GM19468 (cell line): ENCODE measurements around the gene USP6NL.

Experiments used
- ATAC-seq: cut with Tn5 transposase; IDR thresholded peaks from one replicate; pipeline ENCODE4 v1.9.1; 2021; ENCODE audit warnings: mild to moderate bottlenecking, moderate library complexity, moderate number of reproducible peaks; ENCODE audit not compliant: unreplicated experiment; ENCODE audit errors: extremely low read depth

The USP6NL gene

DNA sequence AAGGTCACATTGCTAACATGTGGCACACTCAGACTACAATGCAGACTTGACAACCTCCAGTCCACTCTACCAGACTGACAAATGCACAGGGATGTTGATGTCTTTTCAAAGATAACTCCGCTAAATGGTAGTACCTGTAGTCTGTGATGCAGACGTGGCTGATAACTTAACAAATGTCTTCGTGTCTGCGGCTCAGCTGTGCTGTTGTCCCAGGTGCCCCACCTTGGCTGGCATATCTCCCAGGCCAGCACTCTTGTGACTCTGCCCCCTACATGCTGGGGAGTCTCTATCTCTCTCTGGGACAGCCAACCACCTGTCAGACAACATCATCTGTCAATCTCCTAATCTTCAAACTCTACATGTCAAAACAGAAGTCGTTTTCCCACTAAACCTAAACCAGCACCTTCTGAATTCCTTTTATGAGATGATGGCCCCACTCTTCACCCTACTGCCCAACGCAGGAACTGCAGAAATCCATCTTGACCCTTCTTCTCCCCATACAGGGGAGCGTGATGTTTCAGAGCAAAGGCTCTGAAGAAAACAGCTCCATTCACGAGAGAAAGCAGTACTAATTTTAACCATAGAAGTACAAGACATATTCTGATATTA, 156.4 kb downstream of the USP6NL start:
- ATAC-seq, result no peak

DNA sequence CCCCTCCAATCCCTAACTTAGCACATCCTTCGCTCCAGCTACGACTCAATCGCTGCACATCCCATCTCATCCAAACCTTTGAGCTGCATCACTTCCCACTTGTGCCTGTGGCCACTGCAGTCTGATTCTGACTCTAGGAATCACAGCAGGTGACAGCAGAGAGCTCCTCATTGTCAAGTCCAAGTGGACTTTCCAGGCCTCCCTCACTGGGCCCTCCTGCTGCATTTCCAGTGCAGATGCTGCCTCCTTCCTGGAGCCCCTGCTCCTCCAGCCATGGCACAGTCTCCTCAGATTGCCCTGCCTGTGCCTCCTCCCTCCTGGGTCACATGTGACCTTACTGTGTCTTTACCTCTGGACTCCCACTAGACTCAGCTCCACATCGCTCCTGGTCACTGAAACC, 157.3 kb downstream of the USP6NL start:
- no peak for ATAC-seq

DNA sequence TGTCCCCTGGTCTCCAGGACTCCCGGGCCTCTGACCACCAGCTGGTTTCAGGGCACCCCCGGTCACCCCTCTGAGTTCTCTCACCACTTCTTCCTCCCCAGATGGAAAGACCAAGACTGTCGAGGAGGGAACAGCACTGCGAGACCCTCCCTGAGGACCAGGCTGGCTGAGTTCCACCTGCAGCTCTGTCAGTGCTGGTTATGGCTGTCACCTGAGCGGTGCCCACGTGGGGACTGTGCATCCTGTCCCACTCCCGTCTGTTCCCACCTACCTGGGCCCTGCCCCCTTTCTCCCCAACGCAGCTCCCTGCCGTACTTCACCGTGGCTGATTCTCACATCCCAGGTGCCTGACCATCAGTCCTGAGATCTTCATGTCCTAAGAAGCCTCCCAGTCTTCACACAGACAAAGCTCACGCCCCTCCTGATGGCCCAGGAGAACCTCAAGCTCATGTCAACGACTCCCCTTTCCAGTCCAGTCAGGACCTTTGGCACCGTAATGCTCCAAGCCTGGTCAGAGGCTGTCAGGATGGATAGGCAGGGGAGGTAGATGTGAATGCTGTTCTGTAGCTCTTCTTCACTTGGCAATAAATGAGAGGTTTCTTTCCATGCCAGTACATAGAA, 159.7 kb downstream of the USP6NL start:
- no peak for ATAC-seq

DNA sequence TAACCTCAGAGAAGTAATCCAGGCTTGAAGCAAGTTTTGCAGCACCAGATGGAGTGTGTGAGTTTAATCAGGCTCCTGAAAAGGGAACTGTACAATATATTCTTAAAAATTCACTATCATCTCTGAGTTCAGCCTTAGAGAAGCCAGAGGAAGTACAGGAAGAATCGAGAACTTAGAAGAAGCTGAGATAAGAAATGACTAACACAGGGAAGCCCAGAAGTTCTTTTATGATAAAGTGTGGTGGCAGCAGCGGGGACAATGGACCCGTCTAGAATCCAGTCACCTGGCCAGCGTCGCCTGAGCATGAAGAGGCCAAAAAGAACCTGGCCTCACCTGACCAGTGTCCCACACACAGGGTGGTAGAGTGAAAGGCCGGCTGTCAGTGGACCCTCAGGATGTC, 161.0 kb downstream of the USP6NL start:
- ATAC-seq, result no peak

DNA sequence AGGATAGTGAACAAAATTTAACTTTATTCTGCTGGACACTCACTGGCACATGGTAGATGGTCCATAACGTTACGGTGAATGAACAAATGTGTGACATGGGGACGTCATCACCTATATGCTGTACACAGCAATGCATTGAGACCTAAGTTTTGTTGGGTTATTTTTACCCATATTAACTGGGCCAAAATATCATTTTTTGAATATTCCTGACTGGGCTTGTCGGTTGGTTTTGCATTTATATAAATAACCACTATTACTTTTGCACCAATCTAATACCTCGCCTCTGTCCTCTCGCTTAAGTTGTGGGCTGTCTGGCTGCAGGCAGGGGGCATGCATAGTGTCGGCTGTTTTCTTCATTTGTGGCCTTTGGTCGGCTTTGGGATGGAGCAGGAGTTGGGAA, 161.7 kb downstream of the USP6NL start:
- no peak for ATAC-seq

DNA sequence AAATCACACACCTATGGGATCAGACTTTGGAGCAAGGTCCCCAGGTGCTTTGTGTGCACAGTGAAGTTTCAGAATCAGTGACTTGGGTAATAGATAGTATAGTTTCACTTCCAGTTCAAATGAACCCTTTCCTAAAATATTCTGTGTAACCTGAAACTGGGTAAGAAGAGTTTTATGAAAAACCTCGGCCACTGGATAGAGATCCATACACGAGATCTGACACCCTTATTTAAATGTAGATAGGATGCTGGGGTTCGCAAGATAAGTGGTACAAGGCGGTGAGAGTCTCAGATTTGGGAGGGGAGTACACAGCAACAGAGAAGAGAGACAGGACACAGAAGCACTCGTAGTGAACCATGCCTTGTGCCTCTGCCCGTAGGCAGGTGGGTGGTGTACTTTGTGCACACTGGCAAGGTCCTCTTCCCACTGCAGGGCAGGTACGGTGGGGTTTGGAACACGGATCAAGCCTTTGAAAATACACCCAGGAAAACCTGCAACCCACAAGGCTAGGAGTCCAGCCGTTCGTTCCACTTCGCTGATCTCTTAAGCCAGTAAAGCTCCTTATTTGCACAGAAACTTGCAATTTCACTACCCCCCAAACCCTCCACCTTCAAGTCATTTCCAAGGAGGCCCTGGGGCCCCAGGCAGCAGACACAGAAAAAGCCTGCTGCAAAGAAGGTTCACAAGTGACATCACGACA, 162.8 kb downstream of the USP6NL start:
- ATAC-seq, result peak; percentile 76

DNA sequence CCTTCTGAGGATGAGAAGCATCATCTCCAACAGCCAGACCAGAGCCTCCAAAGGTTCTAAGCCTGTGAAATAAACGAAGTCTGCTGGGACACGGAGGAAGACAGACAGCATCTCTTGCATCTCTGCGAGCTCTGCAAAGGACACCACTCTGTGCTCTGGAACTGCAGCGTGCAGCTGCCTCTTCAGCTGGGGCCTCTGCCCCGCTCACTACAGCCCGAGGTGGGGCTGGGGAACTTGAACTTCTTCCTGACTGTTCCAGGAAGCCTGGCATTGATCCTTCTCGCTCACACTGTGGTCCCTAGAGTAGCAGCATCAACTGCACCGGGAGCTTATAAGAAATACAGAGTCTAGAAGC, 163.3 kb downstream of the USP6NL start:
- ATAC-seq, result peak; percentile 37

DNA sequence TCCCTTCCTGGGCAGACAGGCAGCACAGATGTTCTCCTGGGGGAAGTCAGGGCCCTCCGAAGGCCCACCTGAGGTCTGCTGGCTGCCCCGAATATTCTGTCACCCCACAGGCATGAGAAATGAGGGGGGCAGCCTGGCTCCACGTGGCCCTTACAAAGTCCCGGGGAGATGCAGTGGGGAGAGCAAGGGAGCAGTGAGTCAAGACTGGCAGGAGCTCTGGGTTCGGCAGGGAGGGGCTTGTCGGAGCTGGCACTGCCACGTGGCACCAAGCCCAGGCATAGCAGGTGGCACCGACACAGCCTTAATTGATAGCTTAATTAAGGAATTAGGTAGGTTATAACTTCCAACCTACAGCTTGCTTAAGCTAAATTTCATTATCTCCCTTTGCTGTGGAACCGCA, 163.9 kb downstream of the USP6NL start:
- ATAC-seq, result no peak

DNA sequence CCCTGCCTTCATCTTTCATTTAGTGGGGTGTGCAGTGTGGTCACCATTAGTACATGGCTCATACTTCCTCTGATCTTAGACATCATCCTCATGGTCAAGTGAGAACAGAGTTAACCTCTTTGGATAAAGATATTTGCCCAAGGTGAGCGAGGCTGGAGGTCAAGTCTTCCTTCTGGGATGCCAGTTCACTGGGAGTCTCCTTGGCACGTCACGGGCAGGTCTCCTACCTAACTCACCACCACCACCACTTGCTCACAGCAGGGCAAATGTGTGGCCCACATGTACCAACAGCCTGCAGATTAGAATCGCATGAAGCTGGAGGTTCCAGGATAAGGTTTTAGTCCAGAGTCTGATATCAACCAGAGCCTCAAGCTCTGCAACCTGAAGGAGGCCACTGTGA, 164.6 kb downstream of the USP6NL start:
- ATAC-seq, result no peak

DNA sequence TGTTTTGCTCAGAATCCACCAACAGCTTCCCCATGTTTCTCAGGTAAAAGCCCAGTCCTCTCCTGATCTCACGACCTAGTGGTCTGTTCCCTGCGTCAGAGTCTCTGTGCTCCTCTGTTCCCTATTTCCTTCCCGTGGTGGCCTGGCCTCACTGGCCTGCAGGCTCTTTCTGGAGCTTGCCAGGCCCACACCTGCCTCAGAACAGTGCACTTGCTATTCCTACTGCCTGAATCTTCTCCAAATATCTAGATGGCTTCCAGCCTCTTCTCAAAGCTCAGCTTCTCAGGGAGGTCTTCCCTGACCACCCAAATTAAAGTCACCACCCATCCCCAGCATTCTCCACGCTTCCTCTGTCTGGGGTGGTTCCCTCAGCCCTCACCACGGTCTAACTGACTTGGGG, 165.3 kb downstream of the USP6NL start:
- no peak for ATAC-seq

DNA sequence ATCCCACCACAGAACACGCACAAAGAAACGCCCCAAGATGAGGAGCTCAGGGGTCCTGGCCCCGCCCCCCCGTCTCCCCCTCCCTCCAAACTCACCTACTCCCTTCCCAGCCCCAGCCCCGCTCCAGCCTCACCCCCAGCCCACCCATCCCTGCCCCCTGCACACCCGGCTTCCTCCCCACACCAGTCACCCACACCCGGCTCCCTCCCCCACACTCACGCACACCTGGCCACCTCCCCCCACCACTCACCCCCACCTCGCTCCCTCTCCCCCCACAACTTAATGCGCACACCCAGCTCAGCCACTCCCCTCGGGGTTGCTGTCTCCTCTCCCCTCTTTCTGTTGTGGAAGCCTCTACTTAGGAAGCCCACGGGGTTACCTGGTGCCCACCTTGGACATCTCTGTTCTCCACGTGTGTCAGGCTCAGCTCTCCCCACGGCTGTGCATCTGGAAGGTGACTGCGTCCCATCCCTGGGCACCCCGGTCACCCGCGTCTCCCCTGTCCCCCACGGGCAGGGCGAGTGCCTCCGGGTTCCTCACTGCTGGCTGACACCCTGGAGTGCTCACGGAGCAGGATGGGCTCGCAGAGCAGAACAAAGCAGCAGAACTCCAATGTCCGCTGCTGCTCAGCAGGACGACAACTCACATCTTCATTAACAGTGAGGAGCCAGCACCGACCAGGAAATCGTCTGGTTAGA, 166.8 kb downstream of the USP6NL start:
- no peak for ATAC-seq

DNA sequence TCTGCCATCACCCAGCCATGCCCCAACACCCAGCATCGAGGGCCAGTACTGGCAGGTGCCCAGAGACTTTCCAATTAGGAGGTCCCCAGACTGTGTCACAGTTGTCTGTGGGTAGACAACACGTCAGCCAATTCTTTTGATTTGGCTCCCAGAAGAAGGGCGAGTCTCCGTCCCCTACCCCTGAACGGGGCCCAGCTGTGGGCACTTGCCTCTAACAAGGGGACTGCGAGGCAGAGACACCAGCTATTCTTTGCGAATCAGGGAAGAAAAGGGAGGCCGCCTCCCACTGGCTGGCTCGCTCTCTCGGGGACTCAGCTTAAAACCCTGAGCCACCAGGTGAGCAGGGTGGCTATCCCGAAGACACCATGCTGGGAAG, 167.3 kb downstream of the USP6NL start:
- ATAC-seq, result no peak

DNA sequence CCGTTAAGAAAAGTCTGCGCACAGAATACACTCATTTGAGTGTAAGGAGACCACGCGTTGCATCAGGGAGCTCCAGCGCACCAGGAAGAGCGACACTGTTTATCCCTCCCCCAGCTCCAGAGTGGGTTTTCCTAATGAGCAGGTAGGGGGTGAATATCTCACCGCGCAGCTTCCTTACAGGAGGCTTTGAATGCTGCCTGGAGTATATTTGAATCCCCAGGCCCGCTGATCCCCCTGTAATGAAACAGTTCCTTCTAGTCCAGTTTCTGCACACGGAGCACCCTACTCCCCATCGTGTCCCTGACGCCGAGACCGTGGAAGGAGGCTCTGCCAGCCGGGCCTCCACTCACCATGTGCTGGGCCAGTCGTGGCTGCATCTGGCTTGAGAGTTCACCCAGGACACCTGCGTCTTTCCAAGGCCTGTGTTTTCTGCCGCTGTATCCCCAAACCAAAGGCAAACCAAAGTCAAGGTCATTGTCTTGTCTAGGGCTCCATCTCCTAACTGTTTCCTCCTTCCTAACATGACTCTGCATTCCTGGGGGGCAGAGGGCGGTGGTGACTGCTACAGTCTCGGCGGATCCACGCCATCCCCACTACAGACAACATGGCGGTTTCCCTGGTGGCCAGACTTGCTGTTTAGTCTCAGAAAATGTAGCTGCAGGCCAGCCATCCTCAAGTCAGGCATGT, 167.8 kb downstream of the USP6NL start:
- no peak for ATAC-seq

DNA sequence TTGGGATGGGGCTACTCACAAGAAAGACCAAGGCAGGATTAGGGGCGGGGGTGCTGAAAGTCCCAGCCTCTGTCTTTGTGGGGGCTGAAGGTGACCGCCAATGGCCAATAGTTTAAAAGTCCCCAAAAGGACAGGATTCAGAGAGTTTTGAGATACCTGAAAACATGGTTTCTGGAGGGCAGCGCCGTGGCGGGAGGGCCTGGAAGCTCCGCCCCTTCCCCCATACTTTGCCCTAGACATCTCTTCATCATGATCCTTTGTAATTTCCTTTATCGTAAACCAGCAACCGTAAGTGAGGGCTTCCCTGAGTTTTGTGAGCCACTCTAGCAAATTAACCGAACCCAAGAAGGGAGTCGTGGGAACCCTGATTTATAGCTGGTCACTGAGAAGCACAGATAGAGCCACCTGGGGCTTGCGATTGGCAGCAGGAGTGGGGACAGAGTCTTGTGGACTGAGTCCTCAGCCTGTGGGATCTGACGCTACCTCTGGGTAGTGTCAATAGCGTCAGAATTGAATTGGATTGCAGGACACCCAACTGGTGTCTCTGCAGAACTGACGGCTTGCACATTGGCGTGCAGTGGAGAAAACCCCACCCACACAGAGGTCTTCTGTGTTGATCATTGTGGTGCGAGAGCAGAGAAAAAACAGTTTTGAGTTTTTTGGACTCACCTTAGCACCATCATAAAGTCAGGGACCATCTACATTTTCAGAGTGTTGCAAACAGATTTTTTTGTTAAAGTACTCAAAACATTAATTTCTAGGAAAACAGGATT, 169.3 kb downstream of the USP6NL start:
- ATAC-seq, result no peak

DNA sequence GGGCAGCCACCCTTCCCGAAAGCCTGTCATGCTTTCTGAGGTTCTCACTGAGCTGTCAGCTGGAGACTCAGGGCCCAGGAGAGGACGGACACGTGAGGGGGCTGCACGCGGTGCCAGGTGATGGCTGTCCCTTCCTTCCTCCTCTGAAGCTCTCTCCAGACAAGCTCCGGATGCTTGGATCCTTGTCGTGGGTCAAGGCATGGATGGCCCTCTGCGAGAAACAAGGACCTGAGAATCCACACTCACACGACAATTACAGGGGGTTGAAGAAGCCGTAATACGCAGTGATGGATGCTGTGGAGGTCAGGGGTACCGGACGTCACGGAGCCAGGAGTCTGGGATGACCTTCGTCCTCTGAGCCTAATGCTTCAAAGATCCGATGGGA, 170.3 kb downstream of the USP6NL start:
- ATAC-seq, result no peak

DNA sequence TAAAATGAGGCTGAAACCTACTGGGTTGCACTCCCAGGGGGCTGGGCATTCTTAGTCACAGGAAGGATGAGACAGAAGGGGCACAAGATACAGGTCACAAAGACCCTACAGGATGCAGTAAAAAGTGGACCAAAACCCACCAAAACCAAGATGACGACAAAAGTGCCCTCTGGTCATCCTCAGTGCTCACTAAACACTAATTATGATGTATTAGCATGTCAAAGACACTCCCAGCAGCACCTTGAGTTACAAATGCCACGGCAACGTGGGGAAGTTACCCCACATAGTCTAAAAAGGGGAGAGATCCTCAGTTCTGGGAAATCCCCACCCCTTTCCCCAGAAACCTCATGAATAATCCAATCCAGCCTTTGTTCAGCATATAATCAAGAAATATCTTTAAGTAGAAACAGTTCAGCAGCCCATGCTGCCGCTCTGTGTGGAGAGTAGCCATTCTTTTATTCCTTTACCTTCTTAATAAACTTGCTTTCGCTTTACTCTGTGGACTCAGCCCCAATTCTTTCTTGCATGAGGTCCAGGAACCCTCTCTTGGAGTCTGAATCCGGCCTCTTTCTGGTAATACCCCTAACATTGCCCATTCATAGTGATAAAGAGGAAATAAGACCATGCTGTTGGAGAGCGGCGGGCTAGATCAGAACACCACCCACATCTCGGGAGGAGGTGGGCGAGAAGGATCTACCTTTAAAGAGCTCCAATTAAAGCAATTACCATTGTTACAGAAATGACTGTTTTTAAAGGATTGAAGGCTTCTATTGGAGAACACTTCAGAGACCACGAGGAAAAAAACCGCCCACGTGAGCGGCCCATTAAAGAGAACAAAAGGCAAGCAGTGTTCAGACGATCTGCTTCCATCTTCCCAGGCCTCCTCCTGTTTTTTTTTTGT, 170.9 kb downstream of the USP6NL start:
- no peak for ATAC-seq

DNA sequence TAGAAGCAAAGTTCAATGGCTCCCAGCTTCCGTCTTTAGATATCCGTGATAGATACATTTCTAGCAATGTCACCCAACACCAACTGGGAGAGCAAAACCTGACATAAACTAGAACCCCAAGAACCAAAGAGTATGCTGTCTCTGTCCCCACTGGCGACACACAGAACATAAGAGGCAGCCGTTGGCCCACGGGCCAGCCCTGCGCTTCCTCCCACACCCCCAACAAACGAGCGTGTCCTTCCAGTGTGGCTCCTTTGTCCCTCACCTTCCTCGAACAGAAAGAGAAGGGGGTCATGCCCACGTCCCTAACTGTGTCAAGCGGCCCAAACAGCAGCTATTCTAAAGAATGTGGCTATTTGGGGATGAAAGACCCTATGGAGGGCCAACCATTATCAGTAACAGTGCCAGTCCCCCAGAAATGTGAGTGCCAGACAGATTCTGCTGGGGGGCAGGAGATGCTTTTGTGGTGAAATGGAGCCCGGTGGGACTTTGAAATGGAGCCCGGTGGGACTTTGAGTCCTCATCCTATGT, 171.9 kb downstream of the USP6NL start:
- ATAC-seq, result no peak

DNA sequence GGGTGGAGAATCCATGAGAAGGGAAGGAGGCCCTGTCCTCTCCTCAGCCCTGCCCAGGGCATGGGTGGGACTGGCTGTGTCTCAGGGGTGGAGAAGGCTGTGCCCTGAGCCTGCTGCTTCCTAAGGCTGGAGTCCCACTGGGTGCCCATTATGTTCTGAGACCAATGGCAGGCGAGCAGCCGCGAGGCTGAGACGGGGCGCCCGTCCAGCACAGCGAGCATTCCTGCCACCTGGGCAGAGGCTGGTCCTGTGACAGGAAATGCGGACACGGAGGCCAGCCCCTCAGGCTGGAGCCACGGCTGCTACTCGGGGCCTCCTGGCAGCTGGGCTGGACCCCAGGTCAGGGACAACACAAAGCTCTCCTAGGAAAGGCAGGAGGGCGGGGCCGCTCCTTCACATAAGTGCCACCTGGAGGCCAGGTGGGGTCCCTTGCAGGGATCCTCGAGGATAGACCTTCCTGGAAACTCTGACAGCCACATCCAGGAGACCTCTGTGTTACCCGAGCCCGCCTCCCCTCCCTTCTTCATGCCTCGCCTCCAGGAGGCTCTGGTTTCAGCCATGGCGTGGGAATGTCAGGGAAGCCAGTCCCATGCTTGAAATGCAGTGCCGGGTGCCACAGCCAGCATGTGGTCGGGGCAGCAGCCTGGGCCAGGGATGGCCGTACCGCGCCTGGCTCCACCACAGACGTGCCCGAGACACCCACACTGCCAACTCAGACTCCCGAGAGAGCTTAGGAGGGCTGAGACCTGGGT, 173.9 kb downstream of the USP6NL start:
- no peak for ATAC-seq
